GM12878 (cell line): ENCODE data around the gene SPSB3. TPM values are rescaled to one million over a fixed set of nuclear protein-coding genes. Genes with fewer than 3 reads are reported as not detected.
A peak's percentile ranks its signal among the peaks of the same experiment; 100 is the strongest.

Experiments
- ATAC-seq: fragments of 200-7000 bp; cut with Tn5 transposase; 3 replicates; pipeline ENCODE4 v1.9.1; 2020; ENCODE audit warnings: mild to moderate bottlenecking, moderate library complexity
- BruUV-seq: library from RNA; stranded (reverse); fragments of 400-500 nt; replicated peaks from 2 replicates; lab custom pipeline; 2021; lab: Mats Ljungman, UMichigan
- CTCF ChIA-PET: fragments of 300-600 bp; sonication (Branson Sonifier 250); formaldehyde crosslinking; extraction: SDS; loops from one replicate; lab custom pipeline; 2021; ENCODE audit warnings: inconsistent platforms; lab: Yijun Ruan, JAX
- POLR2A ChIA-PET: fragments of 350-600 bp; formaldehyde crosslinking; extraction: SDS; loops from one replicate; lab custom pipeline; 2021; ENCODE audit warnings: inconsistent platforms; lab: Charles Lee
- RAD21 ChIA-PET: fragments of 300-600 bp; sonication (Branson Sonifier 250); formaldehyde crosslinking; loops from one replicate; lab custom pipeline; 2023; ENCODE audit warnings: antibody characterized with exemption; ENCODE audit not compliant: unreplicated experiment; lab: Charles Lee
- SMC1A ChIA-PET: fragments of 300-600 bp; sonication (Branson Sonifier 250); formaldehyde crosslinking; loops from one replicate; lab custom pipeline; 2023; ENCODE audit not compliant: unreplicated experiment, uncharacterized antibody; lab: Charles Lee
- DNase-seq: peaks from one replicate; pipeline ENCODE4 v3.0.0-alpha.2; 2011; ENCODE audit warnings: low read depth, low spot score
- FAIRE-seq: peaks from 3 replicates; lab custom pipeline; 2011; peaks lifted over from hg19 to GRCh38; lab: Jason Lieb, UNC
- H2AFZ ChIP-seq: 2 replicates; pipeline ENCODE4 v1.6.0; 2011; ENCODE audit warnings: low read depth, low read length, control low read depth; ENCODE audit not compliant: control insufficient read depth
- H3K27ac ChIP-seq: 2 replicates; pipeline ENCODE4 v1.5.1; 2011; ENCODE audit warnings: control low read depth; ENCODE audit not compliant: control insufficient read depth, insufficient read depth
- H3K27me3 ChIP-seq, 2 experiments: replicated peaks in 1 of 2; 2 replicates each; pipeline versions ENCODE4 v1.6.0 to v1.6.1; 2011; ENCODE audit warnings: low read length in 1 of 2; ENCODE audit not compliant: control insufficient read depth in 2 of 2, insufficient read depth in 2 of 2
- H3K36me3 ChIP-seq, 2 experiments: 2 replicates each; pipeline ENCODE4 v1.5.1; 2011; ENCODE audit warnings: low read length in 1 of 2; ENCODE audit not compliant: control insufficient read depth in 2 of 2, insufficient read depth in 2 of 2
- H3K4me1 ChIP-seq: 2 replicates; pipeline ENCODE4 v1.6.1; 2011; ENCODE audit warnings: mild to moderate bottlenecking, low read length, moderate library complexity, mixed read lengths; ENCODE audit not compliant: control insufficient read depth, insufficient read depth
- H3K4me2 ChIP-seq: 2 replicates; pipeline ENCODE4 v1.6.0; 2011; ENCODE audit warnings: control low read depth; ENCODE audit not compliant: control insufficient read depth, insufficient read depth
- H3K4me3 ChIP-seq: fragments of 200-600 bp; sonication (generic); 2 replicates; pipeline ENCODE4 v1.5.1; 2016
- H3K79me2 ChIP-seq: 2 replicates; pipeline ENCODE4 v1.6.0; 2011; ENCODE audit warnings: low read length; ENCODE audit not compliant: control insufficient read depth, insufficient read depth
- H3K9ac ChIP-seq: 2 replicates; pipeline ENCODE4 v1.8.0; 2011; ENCODE audit warnings: low read length, control low read depth, mixed read lengths; ENCODE audit not compliant: control insufficient read depth, insufficient read depth
- H3K9me3 ChIP-seq: replicated peaks from 3 replicates; pipeline ENCODE4 v1.5.1; 2011; ENCODE audit warnings: mild to moderate bottlenecking, low read length; ENCODE audit not compliant: control insufficient read depth, insufficient read depth
- H4K20me1 ChIP-seq: 2 replicates; pipeline ENCODE4 v1.6.0; 2011; ENCODE audit not compliant: control insufficient read depth, insufficient read depth
- CTCF ChIP-seq, 3 experiments: IDR thresholded peaks in 2 of 3; conservative IDR thresholded peaks in 1 of 3; 2 replicates each; pipeline ENCODE4 v1.5.1; 2011; ENCODE audit warnings: low read depth in 3 of 3, low read length in 3 of 3, mild to moderate bottlenecking in 3 of 3, control low read depth in 2 of 3, moderate library complexity in 2 of 3, inconsistent platforms in 1 of 3, mixed read lengths in 1 of 3; ENCODE audit not compliant: control insufficient read depth in 2 of 3, insufficient read depth in 1 of 3; ENCODE audit errors: extremely low read depth in 1 of 3
- NFIC ChIP-seq: IDR thresholded peaks from 2 replicates; pipeline ENCODE4 v1.6.1; 2012; ENCODE audit warnings: low read depth, mild to moderate bottlenecking, inconsistent platforms, low read length, moderate library complexity
- RAD21 ChIP-seq: IDR thresholded peaks from 2 replicates; pipeline ENCODE4 v1.6.1; 2011; ENCODE audit warnings: mild to moderate bottlenecking, low read depth, low read length, moderate library complexity; ENCODE audit not compliant: insufficient read depth
- WGBS: methylation state at CpG from one replicate; pipeline ENCODE4 v1.1.6; 2016; ENCODE audit warnings: low lambda C conversion rate; ENCODE audit not compliant: insufficient replicate concordance, insufficient coverage; ENCODE audit errors: missing lambda C conversion rate; 5-methylcytosine and 5-hydroxymethylcytosine counted together
- in situ Hi-C: fragments of 300-500 bp; cut with MboI; formaldehyde crosslinking; loops from 9 replicates; pipeline ENCODE4 v1.14.3; 2018; ENCODE audit warnings: mixed read lengths
- intact Hi-C: fragments of 100-400 bp; cut with micrococcal nuclease; formaldehyde crosslinking; loops from one replicate; pipeline ENCODE4 v1.14.2; 2022; ENCODE audit not compliant: unreplicated experiment
- polyA plus RNA-seq, 11 experiments: library from polyadenylated mRNA; depleted of rRNA in 4 of 11; unstranded in 6 of 11; stranded (reverse) in 5 of 11; fragments of >200 nt; fragmentation: Nextera tagmentation in 4 of 11; fragmentation: Illumina TruSeq in 1 of 11; extraction: Ambion mirVana in 4 of 11; extraction: Trizol in 1 of 11; gene quantifications; 1 replicate in 1 of 11; 2 replicates in 10 of 11; pipeline versions ENCODE4 v1.2.1 to v1.2.3, GENCODE V29; 2011 to 2016; ENCODE audit warnings: inconsistent platforms in 2 of 11, missing spikeins in 2 of 11, low read depth in 1 of 11
- total RNA-seq, 4 experiments: library from RNA; depleted of rRNA in 3 of 4; stranded (reverse); fragments of >200 nt in 3 of 4; fragmentation: Illumina TruSeq in 1 of 4; extraction: Trizol in 1 of 4; gene quantifications; 2 replicates each; pipeline versions ENCODE4 v1.2.1 to v1.2.3, GENCODE V29; 2013 to 2021
- TF ChIP-seq, protein P1 (sequence below): fragments of 450-650 bp; IDR thresholded peaks from 2 replicates; pipeline ENCODE4 v1.6.1; 2017; ENCODE audit warnings: mild to moderate bottlenecking

Gene SPSB3
- total and polyA plus RNA-seq, 10 of the 15 experiments (the other 5 are each of a cell fraction or from before 2014, with no cell fraction given), result 0.31 to 26.9 (median 14.0) TPM

- no peak for TF ChIP-seq RAD21
Observed at GRCh38 chr16:1764971-1765370, 17.4 kb downstream of the SPSB3 start (continued).

GRCh38 chr16:1763521-1764511, 18.6 kb downstream of the SPSB3 start:
- Histone ChIP-seq H3K4me2 (no peak overlapping the region), H3K27ac (no peak overlapping the region), H3K36me3 (peaks cover 0 to 25% of the 10 kb centered on the region in 2 experiments; a peak in 3 of 4 replicates), H3K9me3 (no peaks in the 10 kb centered on the region), H3K4me1 (no peaks in the 10 kb centered on the region), H3K79me2 (no peaks in the 10 kb centered on the region), H3K4me3 (no peak overlapping the region), H3K9ac (no peak overlapping the region), H2AFZ (no peak overlapping the region), H4K20me1 (no peaks in the 10 kb centered on the region), H3K27me3 (no peaks in the 10 kb centered on the region)
- SMC1A ChIA-PET, result no interaction called here
- intact Hi-C loops (no loop called here), in situ Hi-C loops (no loop called here)
- no peak for TF ChIP-seq NFIC
- TF ChIP-seq, protein P1, sequence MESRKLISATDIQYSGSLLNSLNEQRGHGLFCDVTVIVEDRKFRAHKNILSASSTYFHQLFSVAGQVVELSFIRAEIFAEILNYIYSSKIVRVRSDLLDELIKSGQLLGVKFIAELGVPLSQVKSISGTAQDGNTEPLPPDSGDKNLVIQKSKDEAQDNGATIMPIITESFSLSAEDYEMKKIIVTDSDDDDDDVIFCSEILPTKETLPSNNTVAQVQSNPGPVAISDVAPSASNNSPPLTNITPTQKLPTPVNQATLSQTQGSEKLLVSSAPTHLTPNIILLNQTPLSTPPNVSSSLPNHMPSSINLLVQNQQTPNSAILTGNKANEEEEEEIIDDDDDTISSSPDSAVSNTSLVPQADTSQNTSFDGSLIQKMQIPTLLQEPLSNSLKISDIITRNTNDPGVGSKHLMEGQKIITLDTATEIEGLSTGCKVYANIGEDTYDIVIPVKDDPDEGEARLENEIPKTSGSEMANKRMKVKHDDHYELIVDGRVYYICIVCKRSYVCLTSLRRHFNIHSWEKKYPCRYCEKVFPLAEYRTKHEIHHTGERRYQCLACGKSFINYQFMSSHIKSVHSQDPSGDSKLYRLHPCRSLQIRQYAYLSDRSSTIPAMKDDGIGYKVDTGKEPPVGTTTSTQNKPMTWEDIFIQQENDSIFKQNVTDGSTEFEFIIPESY, result peak; percentile 96
- TF ChIP-seq CTCF (IDR thresholded peaks at IDR 0.05 in 2 of 3, conservative IDR thresholded peaks at IDR 0.05 in 1 of 3; ENCODE audit: control insufficient read depth in 2 of 3, extremely low read depth in 1 of 3, insufficient read depth in 1 of 3, low read depth in 3 of 3, low read length in 3 of 3), result peak in 2 of 3 experiments; percentile 10 to 12; a peak in 1 of 6 replicates
- RAD21 ChIA-PET, result no interaction called here
- ATAC-seq (no peak), FAIRE-seq (no peak), DNase-seq (no peak)
- WGBS, result 96% methylated on average over 41 of the region's 81 CpGs
- POLR2A ChIA-PET, result no interaction called here
- CTCF ChIA-PET, result interaction anchor here (1.2 kb wide), 1 partner anchor 58 kb away, joined by 4 read pairs; the partner anchor contains the start of gene MAPK8IP3
- no TSS peak for BruUV-seq
